ENCODE results near the gene RAP1GAP.
"Not testable (repeated sequence)": the region's sequence is repeated elsewhere in the genome, so short reads cannot be mapped to it uniquely, and the experiment has no call there.

The RAP1GAP gene

DNA sequence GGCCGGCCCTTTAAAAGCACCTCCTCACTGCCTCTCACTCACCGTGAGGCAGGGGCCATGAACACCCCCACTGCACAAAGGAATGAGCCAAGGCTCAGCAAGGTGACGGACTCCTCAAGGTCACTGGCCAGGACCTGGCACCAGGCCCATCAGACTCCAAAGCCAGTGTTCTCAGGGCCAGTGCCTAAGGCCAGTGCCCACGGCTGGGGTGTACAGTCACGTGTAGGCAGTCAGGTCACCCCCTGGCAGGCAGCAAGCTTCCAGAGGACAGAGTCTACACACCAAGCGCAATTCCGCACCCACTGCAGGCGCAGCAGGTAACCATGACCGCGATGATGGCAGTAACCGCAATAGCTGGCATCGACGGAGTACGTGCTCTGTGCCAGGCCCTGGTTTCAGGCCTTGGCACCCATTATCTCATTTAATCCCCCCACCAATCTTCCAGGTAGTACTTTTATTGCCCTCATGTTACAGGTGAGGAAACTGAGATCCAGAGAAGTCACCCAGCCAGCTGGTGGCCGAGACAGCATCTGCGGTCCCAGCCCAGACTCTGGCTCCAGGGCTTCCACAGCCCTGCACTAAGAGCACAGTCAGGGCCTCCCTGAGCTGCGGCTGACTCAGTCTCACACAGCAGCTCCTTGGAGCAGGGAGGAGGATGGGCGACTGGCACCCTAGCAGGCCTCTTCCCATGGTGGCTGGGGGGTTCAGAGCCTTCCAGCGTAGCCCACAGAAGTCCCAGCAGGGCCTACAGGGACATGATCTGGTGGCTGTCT, 27.0 kb downstream of the RAP1GAP start:
- no peak for DNase-seq

DNA sequence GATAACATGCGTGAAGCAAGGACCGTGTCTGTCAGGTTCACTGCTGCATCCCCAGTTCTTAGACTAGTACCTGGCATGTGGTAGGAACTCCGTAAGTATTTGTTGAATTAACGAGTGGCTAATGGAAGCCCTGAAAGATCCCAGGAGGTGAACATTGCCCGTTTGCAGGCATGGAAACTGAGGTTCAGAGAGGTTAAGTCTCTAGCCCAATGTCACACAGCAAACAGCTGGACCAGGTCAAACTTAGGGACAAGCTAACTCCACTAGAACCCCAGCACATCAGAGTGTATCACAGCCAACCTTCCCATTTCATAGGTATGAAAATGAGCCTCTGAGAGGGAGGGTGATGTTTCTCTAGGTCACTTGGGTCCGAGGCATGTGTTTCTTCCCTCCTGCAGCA, 27.6 kb downstream of the RAP1GAP start:
- no peak for DNase-seq

DNA sequence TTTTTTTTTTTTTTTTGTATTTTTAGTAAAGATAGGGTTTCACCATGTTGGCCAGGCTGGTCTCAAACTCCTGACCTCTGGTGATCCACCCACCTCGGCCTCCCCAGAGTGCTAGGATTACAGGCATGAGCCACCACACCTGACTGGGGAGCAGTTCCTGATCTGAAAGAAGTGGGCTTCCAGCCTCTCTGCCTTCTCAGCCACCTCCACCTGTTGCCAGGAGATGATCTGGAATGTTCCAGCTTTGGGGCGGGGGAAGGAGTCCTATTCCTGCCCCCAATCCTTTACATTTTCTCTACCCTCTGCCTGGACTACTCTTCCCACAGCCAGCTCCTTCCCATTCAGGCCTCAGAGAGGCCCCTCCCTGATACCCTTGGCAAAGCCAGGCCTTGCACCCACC, 28.1 kb downstream of the RAP1GAP start:
- DNase-seq = no peak

DNA sequence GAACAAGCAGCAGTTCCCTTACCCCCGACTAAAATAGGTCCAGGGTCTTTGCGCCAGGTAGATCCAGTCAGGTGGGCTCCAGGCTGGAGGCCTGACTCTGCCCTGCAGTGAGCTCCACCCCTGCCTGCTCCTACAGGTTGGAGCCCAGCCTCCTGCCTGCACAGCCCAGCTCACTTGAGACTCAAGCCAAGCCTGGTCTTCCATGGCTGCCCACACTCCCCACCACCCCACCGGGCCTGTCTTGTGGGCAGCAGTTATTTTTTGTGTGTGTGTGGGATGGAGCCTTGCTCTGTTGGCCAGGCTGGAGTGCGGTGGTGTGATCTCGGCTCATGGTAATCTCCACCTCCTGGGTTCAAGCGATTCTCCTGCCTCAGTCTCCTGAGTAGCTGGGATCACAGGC, 28.5 kb downstream of the RAP1GAP start:
- no peak for DNase-seq

DNA sequence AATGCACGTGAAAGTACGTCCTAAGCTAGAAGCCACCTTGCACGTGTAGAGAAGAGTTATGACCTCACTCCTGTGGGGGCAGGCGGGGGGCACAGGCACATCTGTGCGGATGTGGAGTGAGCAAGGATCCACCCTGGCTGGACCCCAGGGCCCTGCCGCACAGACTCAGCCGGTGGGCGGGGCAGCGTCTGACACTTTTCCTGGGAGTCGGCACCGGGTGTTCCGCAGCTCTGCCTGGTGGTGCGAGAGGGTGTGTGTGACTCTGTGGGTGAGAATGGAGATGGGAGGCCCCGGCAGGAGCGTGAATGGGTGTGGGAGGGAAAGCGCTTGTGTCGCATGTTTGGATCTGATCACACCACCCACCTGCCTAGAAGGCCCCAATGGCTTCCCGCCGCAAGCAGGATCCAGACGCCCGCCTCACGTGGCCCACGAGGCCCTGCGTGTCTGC, 29.5 kb downstream of the RAP1GAP start:
- no peak for DNase-seq

DNA sequence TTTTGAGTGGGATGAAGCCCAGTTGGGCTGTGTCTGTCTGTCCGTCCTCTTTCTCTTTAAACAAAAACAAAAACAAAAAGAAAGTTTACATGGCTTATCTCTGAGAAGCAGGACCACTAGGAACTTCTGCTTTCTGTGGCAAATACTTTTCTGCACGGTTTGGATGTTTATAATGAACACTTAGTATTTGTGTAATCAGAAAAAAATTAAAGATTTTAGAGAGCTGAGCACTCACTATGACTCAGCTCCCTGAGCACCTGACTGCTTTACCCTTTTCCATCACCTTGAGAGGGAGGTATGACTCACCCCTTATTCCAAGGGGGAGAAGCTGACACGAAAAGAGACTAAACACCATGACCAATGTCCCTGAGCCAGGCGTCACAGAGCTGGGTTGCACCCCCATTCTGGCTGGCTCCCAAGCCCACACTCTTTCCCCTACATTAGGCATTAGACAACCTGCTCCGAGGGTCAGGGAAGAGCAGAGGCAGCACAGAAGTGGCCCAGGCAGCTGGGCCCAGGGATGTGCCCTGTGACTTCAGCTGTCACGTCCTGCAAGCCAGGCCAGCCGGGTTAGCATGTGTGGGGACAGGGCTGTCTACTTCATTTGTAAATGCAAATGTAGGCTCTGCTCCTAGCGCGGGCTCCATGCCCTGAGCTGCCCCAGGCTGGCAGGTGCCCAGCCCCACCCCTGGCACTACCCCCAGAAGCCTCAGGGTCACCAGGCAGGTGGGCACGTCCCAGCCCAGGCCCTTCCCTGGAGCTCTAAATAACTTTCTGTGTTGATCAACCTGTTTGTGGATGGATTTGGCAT, 30.4 kb downstream of the RAP1GAP start:
- no peak for DNase-seq

DNA sequence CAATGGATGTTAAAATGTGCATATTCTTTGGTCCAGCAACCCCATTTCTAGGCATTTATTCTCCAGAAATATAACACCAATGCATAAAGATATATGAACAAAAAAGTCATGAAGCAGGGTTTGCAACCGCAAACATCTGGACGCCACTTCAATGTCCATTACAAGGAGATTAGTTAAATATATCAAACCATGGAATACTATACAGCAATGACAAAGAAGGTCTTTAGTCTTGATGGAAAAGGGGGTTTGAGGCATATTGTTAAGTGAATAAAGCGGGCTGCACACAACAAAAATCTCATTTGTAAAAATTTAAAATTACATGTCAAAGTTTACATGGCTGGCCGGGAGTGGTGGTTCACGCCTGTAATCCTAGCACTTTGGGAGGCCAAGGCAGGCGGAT, 31.6 kb downstream of the RAP1GAP start:
- DNase-seq = no peak

DNA sequence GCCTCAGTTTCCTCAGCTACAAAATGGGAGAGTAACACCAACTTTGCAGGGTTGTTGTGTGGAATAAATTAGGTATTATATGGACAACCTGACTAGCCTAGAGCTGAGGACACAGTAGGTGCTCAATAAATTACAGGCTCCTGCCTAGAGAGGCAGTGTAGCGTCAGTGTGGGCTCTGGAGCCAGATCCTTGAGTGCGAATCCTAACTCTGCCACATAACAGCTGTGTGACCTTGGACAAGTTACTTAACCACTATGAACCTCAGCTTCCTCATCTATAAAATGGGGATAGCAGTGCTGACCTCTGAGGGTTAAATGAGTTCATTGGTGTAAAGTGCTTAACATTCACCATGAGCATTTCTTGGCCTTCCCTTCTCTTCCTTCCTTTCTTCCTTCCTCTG, 33.1 kb downstream of the RAP1GAP start:
- no peak for DNase-seq

DNA sequence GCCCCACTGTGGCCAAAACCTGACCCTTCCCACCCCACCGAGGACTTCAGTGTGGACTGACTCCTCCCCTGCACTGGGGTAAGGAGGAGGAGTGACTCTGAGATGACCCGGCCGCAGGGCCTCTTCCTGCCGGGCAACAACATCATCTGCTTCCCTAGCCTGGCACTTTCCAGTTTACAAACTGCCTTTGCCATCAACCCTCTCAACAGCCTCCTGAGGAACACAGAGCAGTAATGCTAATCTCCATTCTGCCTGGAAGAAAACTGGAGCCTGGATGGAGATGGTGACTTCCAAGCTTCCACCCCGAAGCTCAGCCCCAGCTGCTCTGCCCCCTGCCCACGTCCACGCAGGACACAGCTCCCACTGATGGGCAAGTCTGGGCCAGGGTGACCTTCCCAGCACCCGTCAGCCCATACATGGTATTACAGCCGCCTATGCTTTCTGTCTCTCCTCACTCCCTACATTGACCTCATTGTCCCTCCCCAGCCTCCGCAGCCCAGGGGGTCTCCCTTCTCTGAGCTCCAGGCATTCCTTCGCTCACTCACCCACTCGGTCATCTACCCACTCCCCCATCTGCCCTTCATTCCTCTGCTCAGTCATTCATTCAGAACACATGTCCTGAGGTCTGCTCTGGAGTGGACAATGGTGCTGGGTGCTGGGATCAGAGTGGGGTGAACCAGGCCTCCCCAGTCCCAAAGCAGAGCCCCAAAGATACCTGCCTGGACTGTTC, 34.2 kb downstream of the RAP1GAP start:
- no peak for DNase-seq

DNA sequence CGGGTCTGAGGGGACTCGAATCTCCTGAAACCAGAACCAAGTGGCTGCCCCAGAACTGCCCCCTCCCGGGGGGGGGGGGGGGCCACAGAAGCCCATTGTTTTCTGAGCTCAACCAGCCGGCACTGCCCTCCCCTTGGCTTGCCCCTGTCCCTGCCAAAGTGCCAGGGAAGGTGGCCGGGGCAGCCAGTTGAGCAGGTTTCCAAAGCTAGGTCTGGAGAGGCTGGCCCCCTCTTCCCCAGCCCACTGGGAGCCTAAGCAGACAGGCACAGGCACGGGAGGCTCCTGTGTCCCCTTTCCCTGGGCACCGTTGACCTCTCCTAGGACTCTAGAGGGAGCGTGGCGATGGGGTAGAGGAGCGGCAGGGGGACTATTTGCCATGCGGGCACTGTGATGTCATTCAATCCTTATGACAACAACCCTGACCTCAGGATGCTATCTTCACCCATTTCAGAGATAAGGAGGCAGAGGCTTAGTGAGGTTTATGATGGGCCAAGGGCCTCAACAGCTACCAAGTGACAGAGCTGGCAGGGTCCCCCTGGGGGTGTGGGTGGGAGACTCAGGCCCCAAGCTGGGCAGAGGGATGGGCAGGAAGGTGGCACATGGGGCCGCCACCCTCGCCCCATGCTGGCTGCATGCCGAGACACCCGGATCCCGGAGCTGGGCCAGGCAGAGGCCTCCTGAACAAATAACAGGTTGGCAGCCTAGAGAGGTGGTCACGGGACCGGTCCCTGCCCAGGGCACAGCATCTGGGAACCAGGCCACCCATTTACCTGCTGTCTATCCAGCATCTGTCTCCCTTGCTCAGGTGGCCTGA, 35.0 kb downstream of the RAP1GAP start:
- DNase-seq = no peak

DNA sequence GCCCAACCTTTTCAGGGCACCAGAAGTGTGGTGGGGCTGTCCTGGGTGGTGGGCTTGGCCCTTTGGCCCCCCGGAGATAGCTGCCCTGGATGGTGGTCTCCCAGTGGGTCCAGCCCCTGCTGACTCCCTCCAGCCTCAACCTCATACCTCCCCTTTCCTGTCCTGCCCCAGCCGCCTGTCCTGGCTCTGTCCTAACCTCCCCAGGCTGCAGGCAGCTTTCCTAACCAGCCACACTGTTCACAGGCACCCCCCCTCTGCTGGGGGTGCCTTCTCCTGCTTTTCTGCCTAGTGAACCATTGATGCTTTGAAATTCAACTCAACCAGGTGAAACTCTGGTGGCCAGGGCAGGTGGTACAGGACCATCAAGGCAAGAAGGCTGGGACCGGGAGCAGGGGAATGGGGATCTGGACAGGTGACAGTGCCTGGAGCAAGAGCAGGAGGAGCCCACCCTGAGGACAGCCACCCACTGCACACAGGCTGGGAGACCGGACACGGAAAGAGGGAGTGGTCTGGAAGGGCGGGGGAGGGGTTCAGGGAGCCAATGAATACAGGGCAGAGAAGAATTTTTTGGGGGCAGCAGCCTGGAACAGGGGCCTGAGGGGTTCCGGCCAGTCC, 35.9 kb downstream of the RAP1GAP start:
- DNase-seq = no peak

DNA sequence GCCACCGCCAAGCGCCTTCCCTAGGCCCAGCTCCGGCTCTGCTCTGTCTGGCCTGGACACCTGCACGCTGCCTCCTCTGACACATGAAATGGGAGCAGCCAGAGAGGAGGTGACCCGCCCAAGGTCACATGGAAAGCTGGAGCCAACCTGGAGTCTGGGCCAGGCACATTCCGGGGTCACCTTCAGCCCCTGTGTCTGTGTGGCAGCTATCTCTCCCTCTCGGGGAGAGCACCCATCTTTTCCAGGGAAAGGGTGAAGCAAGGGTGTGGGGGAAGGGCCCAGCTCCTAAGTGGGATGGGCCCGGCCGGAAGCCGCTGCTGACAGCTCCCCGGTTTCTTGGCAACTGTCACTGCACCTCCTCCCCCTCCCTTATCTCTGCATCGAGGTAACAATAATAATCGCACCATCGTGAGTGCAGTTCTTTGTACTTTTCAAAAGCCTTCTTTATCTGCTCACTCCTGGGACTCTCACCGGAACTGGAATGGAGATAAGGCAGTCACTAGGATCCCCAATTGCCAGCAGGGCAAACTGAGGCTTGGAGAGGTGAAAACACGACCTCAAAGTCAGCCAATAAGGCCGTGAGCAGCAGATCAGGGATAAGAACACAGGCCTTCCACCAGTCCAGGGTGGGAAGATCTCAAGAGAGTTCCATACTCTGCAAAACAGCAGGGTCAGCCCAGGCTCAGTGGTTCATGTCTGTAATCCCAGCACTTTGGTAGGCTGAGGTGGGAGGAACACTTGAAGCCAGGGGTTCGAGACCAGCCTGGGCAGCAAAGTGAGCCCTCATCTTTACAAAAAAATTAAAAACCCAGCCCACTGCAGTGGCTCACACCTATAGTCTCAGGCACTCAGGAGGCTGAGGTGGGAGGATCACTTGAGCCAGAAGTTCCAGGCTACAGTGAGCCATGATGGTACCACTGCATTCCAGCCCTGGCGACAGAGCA, 36.9 kb downstream of the RAP1GAP start:
- DNase-seq = no peak

DNA sequence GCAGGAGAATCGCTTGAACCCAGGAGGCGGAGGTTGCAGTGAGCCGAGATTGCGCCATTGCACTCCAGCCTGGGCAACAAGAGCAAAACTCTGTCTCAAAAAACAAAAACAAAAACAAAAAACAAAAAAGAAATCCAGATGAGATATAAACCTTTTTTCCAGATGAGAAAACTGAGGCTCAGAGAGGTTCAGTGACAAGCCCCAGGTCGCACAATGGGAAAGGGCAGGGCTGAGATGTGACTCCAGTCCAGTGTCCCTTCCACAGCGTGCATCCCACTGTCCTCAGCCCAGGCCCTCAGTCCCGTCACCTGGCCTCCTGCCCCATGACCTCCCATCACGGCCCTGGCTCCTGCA, 37.6 kb downstream of the RAP1GAP start:
- not testable (repeated sequence) for DNase-seq

DNA sequence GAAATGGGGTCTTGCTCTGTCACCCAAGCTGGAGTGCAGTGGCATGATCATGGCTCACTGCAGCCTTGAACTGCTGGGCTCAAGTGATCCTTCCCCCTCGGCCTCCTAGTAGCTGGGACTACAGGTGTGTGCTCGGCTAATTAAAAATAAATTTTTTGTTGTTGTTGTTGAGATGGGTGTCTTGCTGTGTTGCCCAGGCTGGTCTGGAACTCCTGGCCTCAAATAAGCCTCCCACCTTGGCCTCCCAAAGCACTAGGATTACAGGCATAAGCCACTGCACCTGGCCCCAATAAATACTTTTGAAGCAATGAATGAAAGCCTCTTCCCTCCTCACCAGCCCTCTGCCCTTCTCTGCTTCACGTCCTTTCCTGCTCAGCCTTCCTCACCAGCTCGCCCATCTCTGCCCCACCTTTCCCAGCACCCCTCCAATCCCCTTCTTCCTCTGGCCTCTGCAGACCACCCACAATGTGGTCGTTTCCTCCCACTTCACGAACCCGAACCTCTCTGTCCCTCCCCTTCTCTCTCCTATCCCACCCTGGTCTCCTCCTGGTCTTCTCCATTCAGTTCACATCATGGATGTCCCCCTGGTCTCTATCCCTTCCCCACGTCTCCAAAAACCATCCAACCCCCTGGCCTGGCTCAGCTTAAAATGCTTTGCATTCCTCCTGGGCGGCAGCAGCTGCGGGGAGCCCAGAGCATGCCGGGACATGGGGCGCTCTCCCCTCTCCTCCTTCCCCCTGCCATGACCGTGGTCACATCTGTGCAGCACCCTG, 38.4 kb downstream of the RAP1GAP start:
- no peak for DNase-seq

DNA sequence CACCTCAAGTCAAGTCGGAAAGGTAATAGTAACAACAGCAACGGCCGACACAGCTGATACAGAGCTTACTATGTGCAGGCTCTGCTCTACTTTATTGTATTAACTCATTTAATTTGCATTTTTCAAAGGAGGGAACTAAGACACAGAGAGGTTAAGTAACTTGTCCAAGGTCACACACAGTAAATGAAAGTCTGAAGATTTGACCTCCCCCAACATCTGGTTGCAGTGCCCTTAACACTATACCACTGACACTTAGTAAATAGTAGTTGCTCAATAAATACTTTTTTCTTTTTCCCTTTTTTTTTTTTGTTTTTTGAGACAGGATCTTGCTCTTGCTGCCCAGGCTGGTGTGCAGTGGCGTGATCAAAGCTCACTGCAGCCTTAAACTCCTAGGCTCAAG, 39.2 kb downstream of the RAP1GAP start:
- DNase-seq = no peak

DNA sequence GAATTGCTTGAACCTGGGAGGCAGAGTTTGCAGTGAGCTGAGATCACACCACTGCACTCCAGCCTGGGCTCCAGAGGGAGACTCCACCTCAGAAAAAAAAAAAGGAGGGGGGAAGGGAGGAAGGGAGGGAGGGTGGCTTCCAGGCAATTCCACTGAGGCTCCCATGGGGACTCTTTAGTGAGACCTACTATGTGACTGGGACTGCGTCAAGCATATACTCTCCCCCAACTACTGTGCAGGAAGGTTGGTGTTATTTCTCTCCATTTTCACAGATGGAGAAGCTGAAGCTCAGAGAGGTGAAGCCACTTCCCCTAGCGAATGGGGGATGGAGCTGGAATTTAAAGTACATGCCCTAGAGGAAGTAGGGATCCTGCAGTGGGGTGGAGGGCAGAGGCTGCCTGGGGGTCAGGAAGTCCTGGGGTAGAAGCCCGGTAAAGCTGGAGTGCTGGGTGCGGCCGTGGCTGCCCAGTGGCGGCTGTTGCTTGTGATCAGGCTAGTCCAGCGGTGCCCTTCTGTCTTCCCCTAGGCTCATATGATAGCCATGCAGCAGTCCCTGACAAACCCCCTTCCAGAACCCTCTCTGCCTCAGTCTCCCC, 40.3 kb downstream of the RAP1GAP start:
- DNase-seq = no peak

DNA sequence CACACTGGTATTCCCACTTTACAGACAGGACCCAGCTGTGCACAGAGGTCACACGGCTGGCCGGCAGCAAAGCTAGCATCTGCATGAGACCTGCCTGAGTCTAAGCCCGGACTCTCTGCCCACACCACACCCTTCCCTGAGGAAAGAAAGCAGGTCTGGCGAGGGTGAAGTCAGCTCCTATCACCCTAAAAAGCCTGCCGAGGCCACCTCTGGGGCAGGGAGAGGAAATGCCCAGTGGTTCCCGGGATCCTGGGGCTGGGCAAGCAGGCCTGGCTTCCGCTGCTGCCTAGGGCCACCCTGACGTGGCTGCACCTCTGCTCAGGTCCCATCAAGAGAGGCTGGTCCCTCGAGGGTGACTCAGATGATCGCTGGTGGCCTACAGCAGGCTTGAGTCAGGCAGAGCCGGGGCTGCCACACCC, 42.2 kb downstream of the RAP1GAP start:
- no peak for DNase-seq

DNA sequence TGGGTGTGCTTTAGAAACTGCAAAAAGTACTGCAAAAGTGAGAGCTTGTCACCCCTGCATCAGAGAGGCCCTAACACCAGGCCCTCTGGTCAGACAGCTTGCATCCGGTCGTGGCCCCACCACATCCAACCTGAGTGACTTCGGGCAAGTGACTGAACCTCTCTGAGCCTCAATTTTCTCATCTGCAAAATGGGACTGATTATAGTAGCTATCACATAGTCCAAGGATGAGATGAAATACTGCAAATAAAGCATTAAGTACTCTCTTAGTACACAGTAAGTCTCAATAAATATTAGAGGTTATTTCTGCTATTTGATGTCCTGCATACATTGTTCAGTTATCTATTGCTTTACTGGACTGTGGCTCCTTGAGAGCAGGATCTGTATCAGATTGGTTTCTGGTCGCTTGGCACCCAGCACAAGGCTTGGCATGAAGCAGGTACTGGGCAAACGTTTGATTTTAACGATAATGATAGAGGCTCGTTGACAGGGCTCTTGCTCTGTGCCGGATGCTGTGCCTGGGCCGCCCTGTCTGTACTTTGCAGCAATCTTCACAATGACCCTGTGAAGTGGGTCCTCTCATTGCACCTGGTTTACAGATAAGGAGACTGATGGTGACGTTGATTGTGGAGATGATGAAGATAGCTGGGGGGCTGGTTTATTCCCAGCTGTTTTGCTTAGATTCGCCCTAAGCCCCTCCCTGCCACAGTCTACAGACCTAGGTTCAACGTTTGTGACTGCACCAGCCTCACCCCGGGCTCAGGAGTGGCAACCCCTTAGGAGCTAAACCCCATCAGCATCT, 43.6 kb downstream of the RAP1GAP start:
- DNase-seq = no peak
